Measurements from ENCODE around the gene HSPA1L.

HSPA1L gene

DNA sequence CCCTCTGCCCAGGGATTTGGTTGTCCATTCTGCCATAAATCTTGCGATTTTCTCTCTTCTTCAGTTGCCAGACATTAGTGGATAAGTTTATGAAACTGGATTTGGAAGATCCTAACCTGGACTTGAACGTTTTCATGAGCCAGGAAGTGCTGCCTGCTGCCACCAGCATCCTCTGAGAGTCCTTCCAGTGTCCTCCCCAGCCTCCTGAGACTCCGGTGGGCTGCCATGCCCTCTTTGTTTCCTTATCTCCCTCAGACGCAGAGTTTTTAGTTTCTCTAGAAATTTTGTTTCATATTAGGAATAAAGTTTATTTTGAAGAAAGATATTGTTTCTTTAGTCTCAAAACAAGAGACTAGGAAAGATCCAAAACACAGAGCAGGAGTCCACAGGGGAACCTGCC is 52.7 kb downstream of the HSPA1L start, which contains the start of gene SAPCD1:
Gene SAPCD1 (plus strand): TSS at position 301 of the 400 bp plus-strand sequence. CDS start 399 bp downstream, outside the sequence.
- DNase-seq: no peak

DNA sequence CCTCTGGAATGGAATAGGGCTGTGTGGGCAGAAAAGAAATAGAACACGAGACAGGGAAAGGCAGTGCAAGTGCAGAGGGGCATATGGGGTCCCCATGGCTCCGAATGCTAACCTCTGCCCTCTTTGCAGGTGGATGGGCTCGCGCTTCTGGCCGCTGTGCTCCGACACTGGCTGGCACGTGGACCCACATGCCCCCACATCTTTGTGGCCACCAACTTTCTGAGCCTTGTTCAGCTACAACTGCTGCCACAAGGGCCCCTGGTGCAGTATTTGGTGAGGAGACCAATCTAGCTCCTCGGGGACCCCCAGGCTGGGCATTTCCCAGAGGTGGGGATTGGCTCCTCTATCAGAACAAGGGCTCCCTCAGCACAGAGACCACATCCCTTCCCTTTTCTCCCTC is 53.7 kb downstream of the HSPA1L start:
- DNase-seq: no peak

DNA sequence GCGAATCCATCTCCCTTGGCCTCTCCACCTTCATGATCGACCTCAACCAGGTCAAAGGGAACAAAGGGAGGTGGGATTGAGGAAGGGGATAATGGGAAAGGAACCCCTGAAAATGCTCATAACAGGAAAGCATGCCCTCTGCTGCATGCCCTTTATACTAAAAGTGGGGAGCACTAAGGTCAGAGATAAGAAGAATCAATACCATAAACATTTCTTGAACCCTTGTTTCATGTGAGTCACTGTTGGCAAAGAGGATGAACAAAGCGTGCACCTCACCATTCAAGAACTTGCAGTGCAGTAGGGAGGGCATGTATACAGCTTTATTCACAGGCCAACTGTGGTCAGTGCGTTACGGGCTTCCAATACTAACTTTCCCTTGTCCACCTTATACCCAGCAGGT is 54.3 kb downstream of the HSPA1L start:
- DNase-seq: no peak

Measured in NCI-H1436 treated with DMSO at 0.1 percent for 48 hours (cell line).